ENCODE measurements around the gene ADCY9.
"Not testable (repeated sequence)": the region's sequence is repeated elsewhere in the genome, so short reads cannot be mapped to it uniquely, and the experiment has no call there.

Gene ADCY9

DNA sequence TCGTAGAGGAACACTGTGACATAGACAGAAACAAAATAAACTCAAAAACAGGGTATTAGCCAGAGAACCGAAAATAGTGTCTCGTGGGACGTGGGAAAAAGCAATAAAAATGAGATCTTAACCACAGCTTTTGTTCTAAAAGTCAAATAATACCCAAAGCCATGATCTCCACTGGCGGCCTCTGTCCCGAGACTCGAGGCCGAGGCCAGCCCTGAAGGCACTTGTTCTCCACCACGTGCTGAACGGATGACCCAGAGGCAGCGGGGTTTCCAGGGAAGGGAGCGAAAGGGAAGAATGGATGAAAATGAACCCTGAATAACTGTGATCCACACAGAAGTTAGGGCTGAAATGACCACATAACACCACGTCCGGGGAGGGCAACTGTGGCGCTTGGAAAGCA, 150.9 kb downstream of the ADCY9 start:
- H3K4me3 ChIP-seq (ENCODE audit: low read depth, low read length): no peak overlapping the region
- in situ Hi-C loops (cut with HindIII; ENCODE audit: low sequenced_read_pairs): no loop called here
- DNase-seq (ENCODE audit: low read depth): no peak
- TF ChIP-seq, protein P1, sequence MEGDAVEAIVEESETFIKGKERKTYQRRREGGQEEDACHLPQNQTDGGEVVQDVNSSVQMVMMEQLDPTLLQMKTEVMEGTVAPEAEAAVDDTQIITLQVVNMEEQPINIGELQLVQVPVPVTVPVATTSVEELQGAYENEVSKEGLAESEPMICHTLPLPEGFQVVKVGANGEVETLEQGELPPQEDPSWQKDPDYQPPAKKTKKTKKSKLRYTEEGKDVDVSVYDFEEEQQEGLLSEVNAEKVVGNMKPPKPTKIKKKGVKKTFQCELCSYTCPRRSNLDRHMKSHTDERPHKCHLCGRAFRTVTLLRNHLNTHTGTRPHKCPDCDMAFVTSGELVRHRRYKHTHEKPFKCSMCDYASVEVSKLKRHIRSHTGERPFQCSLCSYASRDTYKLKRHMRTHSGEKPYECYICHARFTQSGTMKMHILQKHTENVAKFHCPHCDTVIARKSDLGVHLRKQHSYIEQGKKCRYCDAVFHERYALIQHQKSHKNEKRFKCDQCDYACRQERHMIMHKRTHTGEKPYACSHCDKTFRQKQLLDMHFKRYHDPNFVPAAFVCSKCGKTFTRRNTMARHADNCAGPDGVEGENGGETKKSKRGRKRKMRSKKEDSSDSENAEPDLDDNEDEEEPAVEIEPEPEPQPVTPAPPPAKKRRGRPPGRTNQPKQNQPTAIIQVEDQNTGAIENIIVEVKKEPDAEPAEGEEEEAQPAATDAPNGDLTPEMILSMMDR (IDR thresholded peaks at IDR 0.05; ENCODE audit: low read depth, low read length, missing control alignments): no peak

DNA sequence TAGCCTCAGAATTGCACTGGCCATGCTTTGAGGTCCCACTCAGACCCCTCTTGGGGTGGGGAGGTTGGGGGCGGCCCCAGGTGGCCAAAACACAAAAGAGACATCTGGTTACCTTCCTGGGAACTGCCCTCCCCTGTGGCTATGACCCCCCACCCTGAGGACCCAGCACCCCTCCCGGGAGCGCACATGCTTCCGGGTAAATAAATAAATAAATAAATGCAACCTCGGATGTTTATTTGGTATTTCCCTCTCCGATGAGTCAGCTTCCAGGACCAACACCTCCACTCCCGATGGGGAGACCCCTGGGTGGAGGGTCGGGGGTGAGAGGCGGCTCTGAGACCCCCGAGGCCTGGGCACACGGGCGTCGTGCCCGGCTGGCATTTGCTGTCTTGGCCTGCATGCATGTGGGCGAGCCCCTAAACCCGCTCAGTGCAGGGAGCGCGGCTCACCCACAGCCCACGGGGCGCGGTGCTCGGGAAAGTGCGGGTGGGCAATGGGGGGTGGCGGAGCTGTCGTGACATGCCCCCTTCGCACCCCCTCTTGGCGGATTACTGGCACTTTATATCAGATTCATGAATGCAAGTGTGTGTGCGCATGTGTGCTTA, 151.5 kb downstream of the ADCY9 start:
- TF ChIP-seq, protein P1 (IDR thresholded peaks at IDR 0.05; ENCODE audit: low read depth, low read length, missing control alignments): no peak
- DNase-seq (ENCODE audit: low read depth): no peak
- H3K4me3 ChIP-seq (ENCODE audit: low read depth, low read length): no peak overlapping the region
- in situ Hi-C loops (cut with HindIII; ENCODE audit: low sequenced_read_pairs): no loop called here

DNA sequence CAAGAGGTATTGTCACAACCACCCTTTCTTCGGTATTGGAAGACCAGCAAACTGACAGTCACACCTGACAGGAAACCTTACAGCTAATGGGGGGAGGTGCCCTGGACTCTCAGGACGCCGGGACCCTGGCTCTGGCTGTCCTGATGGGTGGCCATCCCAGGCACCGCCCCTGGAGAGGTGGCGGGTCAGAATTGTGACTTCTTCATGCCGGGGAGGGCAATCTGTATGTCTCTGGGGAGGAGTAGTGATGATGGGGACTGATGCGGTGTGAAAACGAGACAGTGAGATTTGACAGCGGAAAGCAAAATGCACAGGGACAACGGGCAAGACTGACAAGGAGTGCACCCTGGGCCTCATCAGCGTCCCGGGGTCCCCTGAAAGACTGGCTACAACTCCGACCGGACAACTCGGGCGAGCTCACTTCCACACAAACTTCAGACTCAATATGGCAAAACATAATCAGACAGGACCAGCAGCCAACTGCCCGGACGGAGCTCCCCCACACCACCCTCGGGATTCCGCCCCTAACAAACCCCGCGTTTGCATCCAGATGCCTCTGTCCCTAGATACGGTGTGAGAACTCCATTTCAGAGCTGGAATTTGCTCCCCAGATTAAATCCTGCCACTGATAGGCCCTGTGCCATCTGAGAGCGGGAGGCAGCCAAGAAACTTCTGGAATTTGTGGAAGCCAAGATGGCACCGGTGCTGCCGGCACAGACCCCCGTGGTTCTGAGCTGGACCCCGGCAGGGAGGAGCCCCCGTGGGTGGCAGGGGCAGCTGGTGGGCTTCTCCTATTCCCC, 152.2 kb downstream of the ADCY9 start:
- TF ChIP-seq, protein P1 (IDR thresholded peaks at IDR 0.05; ENCODE audit: low read depth, low read length, missing control alignments): no peak
- in situ Hi-C loops (cut with HindIII; ENCODE audit: low sequenced_read_pairs): no loop called here
- H3K4me3 ChIP-seq (ENCODE audit: low read depth, low read length): no peak overlapping the region
- no peak for DNase-seq (ENCODE audit: low read depth)

DNA sequence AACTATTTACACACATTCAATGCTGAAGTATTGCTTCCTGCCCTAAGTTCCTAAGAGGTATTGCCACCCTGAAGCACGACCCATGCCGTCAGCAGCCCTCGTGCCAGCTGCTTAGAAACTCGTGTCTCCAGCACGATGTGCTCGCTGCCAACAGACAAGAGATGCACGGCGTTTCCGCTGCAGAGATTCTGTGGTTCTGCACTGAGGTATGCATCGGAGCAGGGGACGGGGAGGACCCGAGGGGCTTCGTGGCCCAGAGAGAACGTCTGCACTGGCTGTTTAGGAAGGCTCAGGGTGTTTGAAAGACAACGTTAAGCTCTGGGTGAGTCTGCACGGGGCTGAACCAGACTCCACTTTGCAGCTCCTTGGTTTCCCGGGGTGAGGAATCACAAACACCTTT, 153.0 kb downstream of the ADCY9 start:
- no peak for DNase-seq (ENCODE audit: low read depth)
- TF ChIP-seq, protein P1 (IDR thresholded peaks at IDR 0.05; ENCODE audit: low read depth, low read length, missing control alignments): no peak
- no peak overlapping the region for H3K4me3 ChIP-seq (ENCODE audit: low read depth, low read length)
- in situ Hi-C loops (cut with HindIII; ENCODE audit: low sequenced_read_pairs): no loop called here

DNA sequence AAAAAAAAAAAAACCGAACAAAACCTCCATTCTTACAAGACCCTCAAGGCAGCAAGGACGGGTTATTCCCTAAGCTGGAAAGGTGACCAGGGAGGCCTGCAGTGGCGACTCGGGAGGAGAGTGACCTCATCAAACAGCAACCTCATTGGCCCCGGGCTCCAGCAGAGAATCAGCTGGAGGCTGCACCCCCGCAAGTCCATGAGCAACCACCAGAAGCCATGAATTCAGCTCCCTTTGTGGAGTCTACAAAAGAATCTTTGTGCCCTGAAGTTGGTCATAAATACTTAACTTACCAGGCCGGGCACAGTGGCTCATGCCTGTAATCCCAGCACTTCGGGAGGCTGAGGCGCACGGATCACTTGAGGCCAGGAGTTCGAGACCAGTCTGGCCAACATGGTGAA, 154.8 kb downstream of the ADCY9 start:
- TF ChIP-seq, protein P1 (IDR thresholded peaks at IDR 0.05; ENCODE audit: low read depth, low read length, missing control alignments): no peak
- peak overlapping the region; percentile 30 for H3K4me3 ChIP-seq (ENCODE audit: low read depth, low read length)
- in situ Hi-C loops (cut with HindIII; ENCODE audit: low sequenced_read_pairs): no loop called here
- DNase-seq (ENCODE audit: low read depth): no peak

DNA sequence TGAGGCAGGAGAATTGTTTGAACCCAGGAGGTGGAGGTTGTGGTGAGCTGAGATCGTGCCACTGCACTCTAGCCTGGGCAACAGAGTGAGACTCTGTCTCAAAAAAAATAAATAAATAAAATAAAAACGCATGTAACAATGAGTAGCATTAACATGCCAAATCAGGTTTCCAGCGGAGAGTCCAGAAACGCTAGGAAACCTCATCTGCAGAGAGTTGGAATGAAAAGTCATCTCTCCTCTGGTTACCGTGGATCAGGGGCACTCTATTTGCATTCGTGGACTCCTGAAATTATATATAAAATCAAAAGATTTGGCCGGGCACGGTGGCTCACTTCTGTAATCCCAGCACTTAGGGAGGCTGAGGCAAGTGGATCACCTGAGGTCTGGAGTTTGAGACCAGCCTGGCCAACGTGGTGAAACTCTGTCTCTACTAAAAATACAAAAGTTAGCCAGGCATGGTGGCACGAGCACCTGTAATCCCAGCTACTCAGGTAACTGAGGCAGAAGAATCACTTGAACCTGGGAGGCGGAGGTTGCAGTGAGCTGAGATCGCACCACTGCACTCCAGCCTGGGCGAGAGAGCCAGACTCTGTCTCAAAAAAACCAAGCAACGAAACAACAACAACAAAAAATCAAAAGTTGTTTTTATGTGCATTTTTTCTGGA, 156.2 kb downstream of the ADCY9 start:
- DNase-seq (ENCODE audit: low read depth); in situ Hi-C loops (cut with HindIII; ENCODE audit: low sequenced_read_pairs): not testable (repeated sequence)
- peak overlapping the region; percentile 30 for H3K4me3 ChIP-seq (ENCODE audit: low read depth, low read length)

DNA sequence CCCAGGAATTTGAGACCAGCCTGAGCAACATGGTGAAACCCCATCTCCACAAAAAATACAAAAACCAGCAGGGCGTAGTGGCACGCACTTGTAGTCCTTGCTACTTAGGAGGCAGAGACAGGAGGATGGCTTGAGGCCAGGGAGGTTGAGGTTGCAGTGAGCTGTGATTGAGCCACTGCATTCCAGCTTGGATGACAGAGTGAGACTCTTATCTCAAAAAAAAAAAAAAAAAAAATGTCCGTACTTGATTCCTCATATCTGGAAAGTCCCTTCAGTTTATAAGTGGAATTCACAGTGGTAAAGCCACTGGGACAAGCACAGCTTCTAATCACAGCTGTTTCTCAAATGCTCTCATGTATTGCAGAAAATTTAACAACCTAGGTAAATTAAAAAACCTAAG, 157.1 kb downstream of the ADCY9 start:
- TF ChIP-seq, protein P1 (IDR thresholded peaks at IDR 0.05; ENCODE audit: low read depth, low read length, missing control alignments): no peak
- DNase-seq (ENCODE audit: low read depth): no peak
- in situ Hi-C loops (cut with HindIII; ENCODE audit: low sequenced_read_pairs): no loop called here
- H3K4me3 ChIP-seq (ENCODE audit: low read depth, low read length): no peak overlapping the region

Data from astrocyte of the cerebellum (primary cell).